AG04449 (cell line): Measurements from ENCODE around the gene PPIH.
"Not testable (repeated sequence)": the region's sequence is repeated elsewhere in the genome, so short reads cannot be mapped to it uniquely, and the experiment has no call there.

Experiments
- CTCF ChIA-PET: fragments of 350-600 bp; formaldehyde crosslinking; extraction: SDS; loops from one replicate; lab custom pipeline; 2021; ENCODE audit warnings: antibody characterized with exemption; lab: Yijun Ruan, JAX
- POLR2A ChIA-PET: fragments of 400-600, 350-600 bp; formaldehyde crosslinking; extraction: SDS; loops from one replicate; lab custom pipeline; 2020; ENCODE audit warnings: antibody characterized with exemption, inconsistent platforms; lab: Yijun Ruan, JAX
- DNase-seq: peaks from one replicate; pipeline ENCODE4 v3.0.0-alpha.2; 2010; ENCODE audit warnings: low read depth, low spot score
- H3K4me3 ChIP-seq: 2 replicates; pipeline ENCODE4 v1.5.1; 2011; ENCODE audit warnings: low read depth, mild to moderate bottlenecking, control low read depth, low read length
- CTCF ChIP-seq: IDR thresholded peaks from one replicate; pipeline ENCODE4 v1.5.1; 2011; ENCODE audit warnings: mild to moderate bottlenecking, moderate library complexity, low read length, control low read depth, inconsistent platforms; ENCODE audit not compliant: insufficient read depth; ENCODE audit errors: missing control alignments

PPIH gene

GRCh38 chr1:42680921-42681683, 22.9 kb downstream of the PPIH start:
- H3K4me3 ChIP-seq: peak overlapping the region; percentile 83
- no peak for DNase-seq
- ChIA-PET CTCF (interaction anchor here (2.6 kb wide), 1 partner anchor 18 kb away, joined by 7 read pairs; no protein-coding TSS in a partner anchor), POLR2A (interaction anchor here (0.6 to 2.8 kb wide), 3 partner anchors 23 to 343 kb away, joined by 3 to 18 read pairs (median 5); partner anchors contain the start of gene PPIH)
- no peak for TF ChIP-seq CTCF

- ChIA-PET POLR2A (interaction anchor here (0.6 to 2.8 kb wide), 9 partner anchors 9 to 343 kb away, joined by 3 to 18 read pairs (median 4); partner anchors contain the start of gene PPIH), CTCF (interaction anchor here (0.9 to 2.6 kb wide), 4 partner anchors 10 to 42 kb away, joined by 3 to 7 read pairs (median 4); no protein-coding TSS in a partner anchor)
These were observed 23.7 kb downstream of the PPIH start, which contains the start of gene YBX1 for GRCh38 chr1:42681741-42682483. TSS of gene YBX1 (plus strand) at chr1:42682418. CDS start at chr1:42682566, 148 bp downstream.

GRCh38 chr1:42682484-42682738, 24.2 kb downstream of the PPIH start:
- peak overlapping the region; percentile 67 for H3K4me3 ChIP-seq
- POLR2A ChIA-PET: interaction anchor here (1.0 to 2.8 kb wide), 7 partner anchors 10 to 83 kb away, joined by 3 to 18 read pairs (median 5); partner anchors contain the start of gene PPIH
- CTCF ChIA-PET: interaction anchor here (0.9 to 2.3 kb wide), 4 partner anchors 10 to 54 kb away, joined by 3 to 6 read pairs (median 4); no protein-coding TSS in a partner anchor
- DNase-seq: not testable (repeated sequence)

More at GRCh38 chr1:42681741-42682483, 23.7 kb downstream of the PPIH start, which contains the start of gene YBX1:
- DNase-seq: peak; percentile 96
- H3K4me3 ChIP-seq: peak within 1 kb of the TSS; percentile 83
- no peak for TF ChIP-seq CTCF

GRCh38 chr1:42682739-42683531, 24.7 kb downstream of the PPIH start:
- no peak for DNase-seq
- CTCF ChIA-PET: interaction anchor here (0.9 to 2.3 kb wide), 5 partner anchors 11 to 391 kb away, joined by 3 to 6 read pairs (median 4); no protein-coding TSS in a partner anchor
- POLR2A ChIA-PET: interaction anchor here (0.6 to 2.8 kb wide), 9 partner anchors 9 to 349 kb away, joined by 3 to 18 read pairs (median 4); partner anchors contain the start of gene PPIH
- H3K4me3 ChIP-seq: peak overlapping the region; percentile 67
- TF ChIP-seq CTCF: no peak

- ChIA-PET POLR2A (interaction anchor here (1.2 kb wide), 1 partner anchor 350 kb away, joined by 3 read pairs; no protein-coding TSS in a partner anchor), CTCF (interaction anchor here (1.5 to 2.3 kb wide), 2 partner anchors 52 to 389 kb away, joined by 4 to 6 read pairs; no protein-coding TSS in a partner anchor)
- no peak for DNase-seq
- no peak for TF ChIP-seq CTCF
- peak overlapping the region; percentile 67 for H3K4me3 ChIP-seq
These were observed 25.9 kb downstream of the PPIH start for GRCh38 chr1:42684139-42684538.

- no peak overlapping the region for H3K4me3 ChIP-seq
- TF ChIP-seq CTCF: no peak
- DNase-seq: no peak
- POLR2A ChIA-PET: interaction anchor here (0.6 kb wide), 1 partner anchor 23 kb away, joined by 3 read pairs; no protein-coding TSS in a partner anchor
- CTCF ChIA-PET: no interaction called here
These were observed 28.2 kb downstream of the PPIH start for GRCh38 chr1:42686418-42686817.
